Liver (tissue), 3 donors: ENCODE measurements around the gene FOXF2.

Experiments
- ATF3 ChIP-seq: IDR thresholded peaks from 2 replicates; pipeline ENCODE4 v1.6.1; 2016; ENCODE audit warnings: antibody characterized with exemption
- EGR1 ChIP-seq, 2 donors: IDR thresholded peaks; 2 replicates each; pipeline ENCODE4 v1.6.1; 2016 to 2018; ENCODE audit warnings: antibody characterized with exemption in 2 of 2, low read depth in 2 of 2
- GABPA ChIP-seq, 2 donors: IDR thresholded peaks in 1 of 2; conservative IDR thresholded peaks in 1 of 2; 2 replicates each; pipeline ENCODE4 v1.6.1; 2016; ENCODE audit warnings: antibody characterized with exemption in 2 of 2, mild to moderate bottlenecking in 1 of 2, moderate library complexity in 1 of 2
- JUND ChIP-seq, 2 donors: IDR thresholded peaks; 2 replicates each; pipeline ENCODE4 v1.6.1; 2016; ENCODE audit warnings: antibody characterized with exemption in 2 of 2
- RAD21 ChIP-seq, 2 donors: IDR thresholded peaks; 2 replicates each; pipeline ENCODE4 v1.6.1; 2016; ENCODE audit warnings: antibody characterized with exemption in 2 of 2, mild to moderate bottlenecking in 2 of 2
- RXRA ChIP-seq, 2 donors: IDR thresholded peaks; 2 replicates each; pipeline ENCODE4 v1.6.1; 2017 to 2018; ENCODE audit warnings: antibody characterized with exemption in 2 of 2, mild to moderate bottlenecking in 1 of 2
- SP1 ChIP-seq: IDR thresholded peaks from 2 replicates; pipeline ENCODE4 v1.6.1; 2018; ENCODE audit warnings: antibody characterized with exemption, mild to moderate bottlenecking
- YY1 ChIP-seq: IDR thresholded peaks from 2 replicates; pipeline ENCODE4 v1.6.1; 2016; ENCODE audit warnings: antibody characterized with exemption, mild to moderate bottlenecking
- TF ChIP-seq, protein P1 (sequence below): fragments of 150-350 bp; IDR thresholded peaks from 2 replicates; pipeline ENCODE4 v1.5.1; 2017; ENCODE audit warnings: improper control_type of control experiment, low read depth, low read length; ENCODE audit not compliant: missing input control
- TF ChIP-seq, protein P2 (sequence below): IDR thresholded peaks from 2 replicates; pipeline ENCODE4 v1.6.1; 2016; ENCODE audit warnings: antibody characterized with exemption, mild to moderate bottlenecking
- TF ChIP-seq, protein P3 (sequence below): IDR thresholded peaks from 2 replicates; pipeline ENCODE4 v1.6.1; 2016; ENCODE audit warnings: antibody characterized with exemption
- donor health status: healthy.
- donor health status: healthy.

DNA sequence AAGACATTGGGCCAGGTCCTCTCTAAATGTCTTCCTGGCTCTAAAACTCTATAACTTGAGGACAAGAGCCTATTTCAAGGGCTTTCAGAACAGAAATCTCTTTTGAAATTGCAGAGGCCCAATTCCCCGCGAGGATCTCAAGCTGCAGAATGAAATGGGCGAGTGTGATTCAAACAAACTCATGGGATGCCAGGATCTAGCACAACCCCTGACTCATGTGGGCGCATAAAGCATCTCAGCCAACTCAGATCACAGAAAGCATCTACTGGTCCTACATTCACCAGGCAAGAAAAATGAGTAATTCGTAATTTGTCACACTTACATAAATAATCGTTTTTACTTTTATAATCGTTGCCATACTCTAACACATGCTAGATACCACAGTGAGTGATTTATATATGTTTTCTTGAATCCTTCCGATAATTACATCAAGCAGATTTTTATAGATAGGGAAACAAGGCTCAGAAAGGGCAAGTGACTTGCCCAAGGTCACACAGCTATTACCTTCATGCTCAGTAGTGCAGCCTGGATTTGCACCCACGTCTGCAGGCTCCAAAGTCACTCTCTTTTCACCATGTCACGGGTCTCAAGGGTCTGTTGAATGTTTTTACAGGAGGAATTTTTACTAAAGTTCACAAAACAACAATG lies 26.2 kb downstream of the FOXF2 start:
- TF ChIP-seq, protein P1, sequence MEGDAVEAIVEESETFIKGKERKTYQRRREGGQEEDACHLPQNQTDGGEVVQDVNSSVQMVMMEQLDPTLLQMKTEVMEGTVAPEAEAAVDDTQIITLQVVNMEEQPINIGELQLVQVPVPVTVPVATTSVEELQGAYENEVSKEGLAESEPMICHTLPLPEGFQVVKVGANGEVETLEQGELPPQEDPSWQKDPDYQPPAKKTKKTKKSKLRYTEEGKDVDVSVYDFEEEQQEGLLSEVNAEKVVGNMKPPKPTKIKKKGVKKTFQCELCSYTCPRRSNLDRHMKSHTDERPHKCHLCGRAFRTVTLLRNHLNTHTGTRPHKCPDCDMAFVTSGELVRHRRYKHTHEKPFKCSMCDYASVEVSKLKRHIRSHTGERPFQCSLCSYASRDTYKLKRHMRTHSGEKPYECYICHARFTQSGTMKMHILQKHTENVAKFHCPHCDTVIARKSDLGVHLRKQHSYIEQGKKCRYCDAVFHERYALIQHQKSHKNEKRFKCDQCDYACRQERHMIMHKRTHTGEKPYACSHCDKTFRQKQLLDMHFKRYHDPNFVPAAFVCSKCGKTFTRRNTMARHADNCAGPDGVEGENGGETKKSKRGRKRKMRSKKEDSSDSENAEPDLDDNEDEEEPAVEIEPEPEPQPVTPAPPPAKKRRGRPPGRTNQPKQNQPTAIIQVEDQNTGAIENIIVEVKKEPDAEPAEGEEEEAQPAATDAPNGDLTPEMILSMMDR: no peak
- TF ChIP-seq GABPA (IDR thresholded peaks at IDR 0.05 in 1 of 2, conservative IDR thresholded peaks at IDR 0.05 in 1 of 2) (no peak), YY1 (no peak), SP1 (no peak), ATF3 (no peak), RXRA (IDR thresholded peaks at IDR 0.05) (no peak), RAD21 (IDR thresholded peaks at IDR 0.05) (no peak), EGR1 (IDR thresholded peaks at IDR 0.05; ENCODE audit: low read depth in 2 of 2) (no peak), JUND (IDR thresholded peaks at IDR 0.05) (no peak)
- TF ChIP-seq, protein P2, sequence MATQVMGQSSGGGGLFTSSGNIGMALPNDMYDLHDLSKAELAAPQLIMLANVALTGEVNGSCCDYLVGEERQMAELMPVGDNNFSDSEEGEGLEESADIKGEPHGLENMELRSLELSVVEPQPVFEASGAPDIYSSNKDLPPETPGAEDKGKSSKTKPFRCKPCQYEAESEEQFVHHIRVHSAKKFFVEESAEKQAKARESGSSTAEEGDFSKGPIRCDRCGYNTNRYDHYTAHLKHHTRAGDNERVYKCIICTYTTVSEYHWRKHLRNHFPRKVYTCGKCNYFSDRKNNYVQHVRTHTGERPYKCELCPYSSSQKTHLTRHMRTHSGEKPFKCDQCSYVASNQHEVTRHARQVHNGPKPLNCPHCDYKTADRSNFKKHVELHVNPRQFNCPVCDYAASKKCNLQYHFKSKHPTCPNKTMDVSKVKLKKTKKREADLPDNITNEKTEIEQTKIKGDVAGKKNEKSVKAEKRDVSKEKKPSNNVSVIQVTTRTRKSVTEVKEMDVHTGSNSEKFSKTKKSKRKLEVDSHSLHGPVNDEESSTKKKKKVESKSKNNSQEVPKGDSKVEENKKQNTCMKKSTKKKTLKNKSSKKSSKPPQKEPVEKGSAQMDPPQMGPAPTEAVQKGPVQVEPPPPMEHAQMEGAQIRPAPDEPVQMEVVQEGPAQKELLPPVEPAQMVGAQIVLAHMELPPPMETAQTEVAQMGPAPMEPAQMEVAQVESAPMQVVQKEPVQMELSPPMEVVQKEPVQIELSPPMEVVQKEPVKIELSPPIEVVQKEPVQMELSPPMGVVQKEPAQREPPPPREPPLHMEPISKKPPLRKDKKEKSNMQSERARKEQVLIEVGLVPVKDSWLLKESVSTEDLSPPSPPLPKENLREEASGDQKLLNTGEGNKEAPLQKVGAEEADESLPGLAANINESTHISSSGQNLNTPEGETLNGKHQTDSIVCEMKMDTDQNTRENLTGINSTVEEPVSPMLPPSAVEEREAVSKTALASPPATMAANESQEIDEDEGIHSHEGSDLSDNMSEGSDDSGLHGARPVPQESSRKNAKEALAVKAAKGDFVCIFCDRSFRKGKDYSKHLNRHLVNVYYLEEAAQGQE: no peak
- TF ChIP-seq, protein P3, sequence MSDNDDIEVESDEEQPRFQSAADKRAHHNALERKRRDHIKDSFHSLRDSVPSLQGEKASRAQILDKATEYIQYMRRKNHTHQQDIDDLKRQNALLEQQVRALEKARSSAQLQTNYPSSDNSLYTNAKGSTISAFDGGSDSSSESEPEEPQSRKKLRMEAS: no peak
